Stimulated activated CD4-positive, alpha-beta T cell treated with anti-CD3 and anti-CD28 coated beads, TNF-alpha, amount 100 ng/mL, for 4 hours (primary cell): Measurements from ENCODE around the gene TCF3.

Source experiments
- DNase-seq, 3 experiments: peaks; one replicate each; pipeline ENCODE4 v3.0.0-alpha.2; 2020; ENCODE audit warnings: low read depth in 3 of 3

The TCF3 gene

DNA sequence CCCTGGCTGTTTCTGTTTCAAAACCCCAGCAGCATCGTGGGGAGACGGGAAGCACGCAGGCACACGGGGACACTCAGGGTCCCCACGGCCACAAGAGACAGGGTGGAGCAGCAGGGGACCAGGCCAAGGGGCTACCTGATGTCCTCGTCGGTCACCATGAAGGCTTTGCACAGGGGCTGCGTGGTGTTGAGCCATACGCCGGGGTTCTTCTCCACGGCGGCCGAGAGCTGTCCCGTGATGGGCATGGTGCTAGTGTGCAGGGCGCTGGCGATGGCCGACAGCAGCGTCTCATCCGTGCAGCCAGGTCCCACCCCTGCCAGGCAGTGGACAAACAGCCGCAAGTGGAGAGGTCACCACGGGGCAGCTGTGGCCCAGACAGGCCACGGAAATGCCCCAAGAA, 71.5 kb downstream of the TCF3 start:
- DNase-seq: no peak

DNA sequence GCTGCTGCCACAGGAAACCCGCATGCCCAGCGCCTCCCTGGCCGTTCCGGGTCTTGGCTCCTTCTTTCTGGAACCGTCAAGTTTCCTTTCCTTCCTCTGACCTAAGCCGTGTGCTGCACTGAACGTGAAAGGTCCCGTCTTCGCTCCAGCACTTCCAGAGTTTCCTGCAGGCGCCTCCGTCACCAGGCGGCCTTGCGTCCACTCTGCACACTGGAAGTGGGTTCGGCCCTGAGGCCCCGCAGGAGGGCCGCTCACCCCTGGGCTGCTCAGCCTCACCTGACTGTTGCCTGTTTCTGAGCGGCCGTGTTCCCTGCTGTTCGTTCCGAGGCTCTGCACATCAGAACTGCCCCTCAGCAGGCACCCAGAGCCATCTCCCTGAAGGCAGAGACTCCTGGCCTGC, 72.0 kb downstream of the TCF3 start:
- no peak for DNase-seq

DNA sequence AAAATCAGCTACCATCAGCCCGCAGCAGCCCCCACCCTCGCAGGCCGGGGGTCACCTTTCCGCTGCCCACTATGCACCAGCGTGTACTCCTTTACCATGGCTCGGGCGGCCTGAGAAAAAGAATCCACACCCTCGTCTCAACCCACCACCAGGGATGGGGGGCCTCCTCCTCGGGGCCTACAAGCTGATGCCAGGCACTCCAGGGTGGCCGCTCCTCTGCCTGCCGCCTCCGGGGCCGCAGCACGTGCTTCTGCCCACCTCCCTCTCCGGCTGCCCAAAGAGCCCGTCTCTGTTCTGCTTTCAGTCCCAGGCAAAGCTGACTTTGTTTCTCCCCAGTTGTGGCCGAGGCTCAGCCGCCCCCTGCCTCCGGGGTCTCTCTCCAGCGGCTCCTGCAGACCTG, 73.2 kb downstream of the TCF3 start:
- no peak for DNase-seq

DNA sequence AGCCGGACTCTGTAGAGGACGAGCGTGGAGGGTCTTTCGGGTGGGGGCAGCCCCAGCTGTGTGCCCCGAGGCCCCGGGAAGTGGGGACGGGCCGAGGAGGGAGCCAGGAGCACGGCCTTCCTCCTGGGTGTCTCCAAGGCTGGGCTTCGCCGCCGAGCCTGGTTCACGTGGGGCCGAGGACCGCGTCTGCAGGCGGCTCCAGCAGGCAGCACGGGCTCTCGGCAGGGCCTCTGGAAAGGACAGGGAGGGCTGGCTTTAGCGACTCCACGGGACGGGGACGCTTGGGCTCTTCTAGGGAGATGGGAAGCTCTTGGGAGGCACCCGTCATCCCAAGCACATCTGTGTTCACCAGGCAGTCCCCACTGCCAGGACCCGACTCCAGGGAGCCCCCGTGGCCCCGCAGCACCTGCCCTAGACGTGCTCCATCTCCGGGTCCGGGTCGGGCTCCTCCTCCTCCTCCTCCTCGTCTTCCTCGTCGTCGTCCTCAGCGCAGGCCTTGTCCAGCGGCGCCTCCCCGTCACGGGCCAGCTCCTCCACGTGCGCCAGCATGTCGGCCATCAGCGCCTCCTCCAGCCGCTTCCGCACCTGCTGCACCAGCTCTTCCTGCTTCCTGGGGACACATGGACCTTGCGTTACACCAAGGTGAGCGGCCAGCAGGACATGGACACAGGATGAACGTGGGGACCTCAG, 74.3 kb downstream of the TCF3 start:
- no peak for DNase-seq

DNA sequence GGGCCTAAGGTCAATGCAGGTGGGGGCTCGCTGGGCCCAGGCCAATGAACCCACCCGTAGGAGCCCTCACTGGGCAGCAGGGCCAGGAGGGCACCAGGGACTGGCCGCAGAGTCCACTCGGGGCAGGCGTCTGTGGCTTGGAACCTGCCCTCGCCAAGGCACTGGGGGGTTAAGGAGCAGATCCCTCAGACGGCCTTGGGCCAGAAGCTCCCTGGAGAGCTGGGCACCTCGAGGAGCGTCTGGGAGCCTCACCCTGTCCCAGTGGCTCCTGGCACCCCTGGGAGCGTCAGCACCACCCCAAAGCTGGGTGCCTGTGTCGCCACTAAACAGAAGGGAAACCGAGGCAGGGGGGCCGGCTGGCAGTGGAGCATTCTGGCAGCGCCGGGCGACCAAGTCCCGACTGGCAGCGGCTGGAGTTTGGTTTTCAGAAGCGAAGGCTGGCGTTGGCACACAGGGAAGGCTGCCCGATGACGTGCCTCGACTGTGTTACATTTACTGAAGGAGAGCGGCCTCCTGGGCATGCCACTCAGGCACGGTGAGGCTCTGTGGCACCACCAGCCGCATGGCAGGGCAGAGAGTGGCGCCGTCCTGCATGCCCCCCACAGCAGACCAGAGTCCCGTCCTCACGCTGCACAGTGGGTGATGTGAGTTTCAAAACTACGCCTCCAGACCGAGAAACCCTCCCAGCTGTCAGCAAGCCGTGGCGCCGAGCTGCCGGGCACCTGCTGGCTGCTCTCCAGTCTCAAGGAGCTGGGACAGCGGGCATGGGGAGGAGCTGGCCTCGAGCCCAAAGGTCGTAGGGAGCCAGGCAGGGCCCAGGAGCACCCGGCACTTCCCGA, 75.1 kb downstream of the TCF3 start:
- DNase-seq: no peak

DNA sequence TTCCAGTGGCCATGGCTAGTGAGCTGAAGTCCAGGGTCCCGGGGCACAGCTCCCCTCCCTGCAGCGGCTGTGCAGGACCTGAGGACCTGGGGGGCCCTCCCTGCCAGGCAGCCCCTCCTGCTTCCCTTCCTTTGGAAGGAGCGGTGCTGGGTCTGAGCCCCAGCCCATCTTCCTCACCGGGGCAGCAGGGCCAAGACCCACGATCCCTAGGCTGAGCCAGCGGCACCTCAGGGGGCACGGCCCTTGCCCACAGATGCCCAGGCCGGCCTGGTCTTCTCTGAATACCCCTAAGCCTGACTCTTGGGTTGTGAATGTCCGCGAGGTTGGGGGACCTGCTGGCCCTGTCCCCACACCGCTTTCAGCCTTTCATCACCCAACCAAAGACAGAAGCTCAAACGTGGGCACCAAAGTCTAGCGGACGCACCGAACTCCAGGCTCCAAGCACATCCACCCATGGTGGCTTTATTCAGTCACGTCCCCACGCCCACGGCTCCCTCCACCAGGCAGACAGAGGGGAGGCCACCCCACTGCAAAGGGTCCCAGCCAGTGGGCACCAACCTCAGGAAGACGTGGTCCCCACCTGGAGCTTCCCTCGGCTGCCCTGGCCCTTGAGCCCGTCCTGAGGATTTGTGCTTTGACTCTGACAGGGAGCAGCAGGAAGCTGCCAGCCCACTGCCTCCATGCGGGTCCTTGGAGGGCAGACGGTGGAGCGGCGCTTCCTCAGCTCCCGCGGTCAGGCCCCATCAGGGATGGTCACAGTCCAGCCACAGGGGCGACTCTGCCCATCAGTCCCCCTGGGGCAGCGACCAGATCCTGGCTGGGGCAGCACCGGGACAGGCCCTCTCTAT, 75.9 kb downstream of the TCF3 start:
- no peak for DNase-seq

DNA sequence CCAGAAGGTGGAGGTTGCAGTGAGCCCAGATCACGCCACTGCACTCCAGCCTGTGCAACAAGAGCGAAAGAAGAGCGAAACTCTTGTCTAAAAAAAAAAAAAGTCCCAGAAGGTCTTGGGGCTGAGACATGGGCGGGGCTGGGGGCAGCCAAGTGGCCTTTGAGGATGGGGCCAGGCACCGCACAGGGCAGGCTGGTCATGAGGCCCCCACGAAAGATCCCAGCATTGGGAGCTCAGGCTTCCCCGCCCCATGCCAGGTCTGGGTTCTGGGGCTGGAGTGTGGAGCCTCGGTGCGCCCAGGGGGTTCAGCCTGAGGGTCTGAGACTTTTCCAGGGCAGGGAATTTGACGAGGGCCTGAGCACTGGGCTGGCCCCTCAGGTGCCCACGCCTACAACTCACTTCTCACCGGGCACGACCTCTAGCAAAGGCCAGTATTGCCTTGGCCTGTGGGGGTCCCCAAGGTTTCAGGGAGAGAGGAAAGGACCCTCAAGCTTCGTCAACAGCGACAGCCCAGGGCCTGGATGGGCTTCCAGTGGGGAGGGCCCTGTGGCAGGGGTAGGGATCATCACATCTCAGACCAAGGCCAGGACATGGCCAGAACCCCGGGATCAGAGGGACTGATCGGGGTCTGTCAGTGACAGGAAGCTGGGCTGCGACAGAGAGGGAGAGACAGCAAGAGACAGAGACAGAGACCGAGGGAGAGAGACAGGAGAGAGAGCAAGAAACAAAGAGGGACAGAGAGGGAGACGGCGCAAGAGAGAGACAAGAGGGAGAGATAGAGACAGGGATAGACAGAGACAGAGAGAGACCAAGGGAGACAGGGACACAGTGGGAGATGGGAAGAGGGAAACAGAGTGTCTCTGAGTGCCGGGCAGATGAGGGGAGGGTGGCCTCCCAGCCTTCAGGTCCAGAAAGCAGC, 76.8 kb downstream of the TCF3 start:
- DNase-seq: no peak

DNA sequence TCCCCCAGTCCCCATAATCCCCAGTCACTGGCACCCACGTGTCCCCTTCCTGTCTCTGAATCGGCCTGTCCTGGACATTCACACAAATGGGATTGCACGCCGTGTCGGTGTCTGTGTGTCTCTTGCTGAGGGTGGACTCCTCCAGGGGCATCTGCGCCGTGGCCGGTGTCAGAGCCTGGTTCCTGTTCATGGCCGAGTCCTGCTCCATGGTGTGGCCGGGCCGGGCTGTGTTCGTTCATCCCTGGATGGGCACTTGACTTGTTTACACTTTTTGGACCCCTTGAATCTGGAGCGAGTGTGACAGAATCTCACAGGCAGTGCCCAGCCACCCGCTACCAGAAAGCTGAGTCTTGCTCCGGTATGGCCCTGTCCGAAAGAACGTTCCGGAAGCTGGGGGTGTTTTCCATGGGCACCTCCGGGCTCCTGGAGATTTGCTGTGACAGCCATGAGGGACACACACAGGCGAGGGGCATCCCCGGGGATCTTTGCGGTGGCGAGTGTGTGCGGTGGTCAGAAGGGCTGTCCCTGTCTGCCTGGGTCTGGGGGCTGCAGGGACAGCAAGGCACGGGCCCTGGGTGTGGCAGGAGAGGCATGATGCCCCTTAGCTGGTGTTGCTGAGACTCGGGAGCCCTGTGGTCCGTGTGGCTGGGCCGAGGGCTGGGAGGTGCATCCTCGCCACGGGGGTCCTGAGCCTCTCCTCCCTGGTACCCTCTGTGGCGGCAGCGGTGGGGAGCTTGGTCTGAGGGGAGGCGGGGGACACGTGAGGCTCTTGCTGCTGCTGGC, 77.9 kb downstream of the TCF3 start:
- DNase-seq: no peak

DNA sequence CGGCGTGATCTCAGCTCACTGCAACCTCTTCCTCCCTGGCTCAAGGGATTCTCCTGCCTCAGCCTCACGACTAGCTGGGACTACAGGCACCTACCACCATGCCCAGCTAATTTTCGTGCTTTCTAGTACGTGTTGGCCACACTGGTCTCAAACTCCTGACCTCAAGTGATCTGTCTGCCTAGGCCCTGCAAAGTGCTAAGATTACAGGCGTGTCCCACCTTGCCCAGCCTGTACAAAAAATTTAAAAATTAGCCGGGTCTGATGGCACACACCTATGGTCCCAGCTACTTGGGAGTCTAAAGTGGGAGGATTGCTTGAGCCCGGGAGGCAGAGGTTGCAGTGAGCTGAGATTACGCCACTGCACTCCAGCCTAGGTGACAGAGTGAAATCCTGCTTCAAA, 79.6 kb downstream of the TCF3 start:
- no peak for DNase-seq

DNA sequence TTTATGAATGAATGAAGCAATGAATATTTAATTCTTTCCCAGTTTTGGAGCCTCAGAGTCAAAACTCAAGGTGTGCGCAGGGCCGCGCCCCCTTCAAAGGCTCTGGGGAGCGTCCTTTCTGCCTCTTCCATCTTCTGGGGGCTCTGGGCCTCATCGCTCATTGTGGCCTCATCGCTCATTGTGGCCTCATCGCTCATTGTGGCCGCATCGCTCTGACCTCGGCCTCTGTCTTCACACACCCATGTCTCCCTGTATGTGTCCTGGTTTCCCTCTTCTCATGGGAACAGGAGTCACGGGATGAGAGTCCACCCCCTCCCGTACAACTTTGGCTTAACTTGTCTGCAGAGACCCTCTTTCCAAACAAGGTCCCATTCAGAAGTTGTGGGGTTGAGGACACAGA, 81.1 kb downstream of the TCF3 start:
- DNase-seq: no peak

DNA sequence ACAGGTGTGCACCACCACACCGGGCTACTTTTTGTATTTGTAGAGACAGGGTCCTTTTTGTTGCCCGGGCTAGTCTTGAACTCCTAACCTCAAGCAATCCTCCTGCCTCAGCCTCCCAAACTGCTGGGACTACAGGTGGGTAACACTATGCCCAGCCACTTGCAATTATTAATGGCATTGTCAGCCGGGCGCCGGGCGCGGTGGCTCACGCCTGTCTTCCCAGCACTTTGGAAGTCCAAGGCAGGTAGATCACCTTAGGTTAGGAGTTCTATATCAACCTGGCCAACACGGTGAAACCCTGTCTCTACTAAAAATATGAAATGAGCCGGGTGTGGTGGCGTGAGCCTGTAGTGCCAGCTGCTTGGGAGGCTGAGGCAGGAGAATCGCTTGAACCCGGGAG, 81.6 kb downstream of the TCF3 start:
- DNase-seq: no peak

DNA sequence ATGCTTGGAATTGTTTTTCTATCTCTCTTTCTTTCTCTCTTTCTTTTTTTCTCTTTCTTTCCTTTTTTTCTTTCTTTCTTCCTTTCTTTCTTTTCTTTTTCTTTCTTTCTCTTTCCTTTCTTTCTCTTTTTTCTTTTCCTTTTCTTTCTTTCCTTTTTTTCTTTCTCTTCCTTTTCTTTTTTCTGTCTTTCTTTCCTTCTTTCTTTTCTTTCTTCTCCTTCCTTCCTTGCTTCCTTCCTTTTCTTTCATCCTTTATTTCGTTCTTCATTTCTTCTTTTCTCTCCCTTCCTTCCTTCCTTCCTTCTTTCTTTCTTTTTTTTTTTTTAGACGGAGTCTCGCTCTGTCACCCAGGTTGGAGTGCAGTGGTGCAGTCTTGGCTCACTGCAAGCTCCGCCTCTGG, 82.4 kb downstream of the TCF3 start:
- no peak for DNase-seq

DNA sequence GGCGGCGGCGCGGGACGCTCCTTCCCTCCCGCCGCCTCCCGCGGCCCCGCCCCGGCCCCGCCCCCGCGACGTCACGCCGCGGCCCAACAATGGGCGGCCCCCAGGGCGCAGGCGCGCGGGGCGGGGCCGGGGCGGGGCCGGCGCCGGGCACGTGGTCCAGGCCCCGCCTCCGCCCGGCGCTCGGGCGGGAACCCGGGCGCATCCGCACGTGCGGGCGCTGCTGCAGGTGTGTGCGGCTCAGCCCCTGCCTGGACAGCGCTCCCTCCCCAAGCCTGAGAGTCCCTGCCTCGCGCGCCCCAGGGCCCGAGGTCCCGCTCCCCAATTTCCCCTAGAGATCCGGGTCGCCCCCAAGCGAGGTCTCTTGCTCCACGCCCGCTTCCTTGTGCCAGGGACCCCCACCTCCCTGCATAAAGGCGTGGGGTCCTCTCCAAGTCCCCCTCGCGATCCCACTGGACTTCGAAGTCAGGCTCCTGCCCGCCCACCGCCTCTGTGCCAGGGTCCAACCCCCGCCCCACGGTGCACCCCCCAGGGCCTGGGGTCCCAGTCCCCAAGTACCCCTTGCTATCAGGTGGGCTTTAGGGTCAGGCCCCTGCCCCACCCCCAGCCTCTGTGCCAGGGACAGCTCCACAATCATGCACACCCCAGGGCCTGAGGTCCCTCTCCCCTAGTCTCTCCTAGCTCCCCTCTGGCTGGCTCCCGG, 83.9 kb downstream of the TCF3 start, which contains the start of gene MEX3D:
Gene MEX3D (minus strand): TSS at position 6 of the 700 bp plus-strand sequence. CDS start 267 bp downstream, outside the sequence.
- peak; percentile 68 to 79 (median 74) for DNase-seq

DNA sequence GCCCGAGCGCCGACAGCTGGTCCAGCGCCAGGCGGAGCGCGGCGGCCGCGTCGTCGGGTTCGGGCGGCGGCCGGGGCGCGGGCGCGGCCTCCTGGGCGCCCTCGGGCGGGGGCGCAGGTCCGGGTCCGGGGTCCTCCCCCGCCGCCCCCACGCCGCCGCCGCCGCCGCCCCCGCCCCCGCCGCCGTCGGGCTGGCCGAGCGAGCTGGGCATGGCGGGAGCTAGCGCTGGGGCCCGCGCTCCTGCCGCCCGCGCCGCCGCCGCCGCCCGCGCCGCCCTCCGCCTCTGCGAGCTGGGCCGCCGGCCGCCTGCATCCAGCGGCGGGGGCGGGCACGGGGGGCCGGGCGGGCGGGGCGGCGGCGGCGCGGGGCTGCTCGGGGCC, 84.6 kb downstream of the TCF3 start:
- DNase-seq: no peak

DNA sequence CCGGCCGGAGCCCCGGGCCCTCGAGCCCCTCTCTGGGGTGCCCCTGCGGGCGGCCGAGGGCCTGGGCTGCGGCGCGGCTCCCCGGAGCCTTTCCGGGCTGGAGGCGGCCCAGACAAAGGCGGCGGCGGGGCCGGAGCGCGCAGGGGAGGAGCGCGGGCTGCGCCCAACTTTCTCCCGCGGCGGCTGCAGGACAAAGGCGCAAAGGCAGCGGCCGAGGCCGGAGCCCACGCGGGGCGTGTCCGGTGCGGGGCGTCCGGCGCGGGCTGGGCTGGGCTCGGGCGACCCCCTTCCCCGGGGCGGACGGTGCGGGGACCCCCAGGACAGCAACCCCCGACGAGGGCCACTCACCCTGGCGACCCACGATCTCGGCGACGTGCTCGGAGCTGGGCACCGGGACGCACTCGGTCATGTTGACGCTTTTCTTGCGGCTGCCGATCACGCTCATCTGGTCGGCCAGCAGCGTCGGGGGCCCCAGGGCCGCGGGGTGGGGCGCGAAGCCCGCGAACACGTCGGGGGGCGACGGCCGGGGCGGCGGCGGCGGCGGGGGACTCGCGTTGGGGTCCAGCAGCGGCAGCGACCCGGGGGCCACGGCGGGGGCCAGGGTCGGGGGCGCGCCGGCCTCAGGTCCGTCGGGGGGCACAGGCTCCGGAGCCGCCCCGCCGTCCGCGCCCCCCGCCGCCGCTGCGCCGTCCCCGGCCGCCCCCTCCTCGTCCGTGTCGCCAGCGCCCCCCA, 85.1 kb downstream of the TCF3 start:
- DNase-seq: no peak

DNA sequence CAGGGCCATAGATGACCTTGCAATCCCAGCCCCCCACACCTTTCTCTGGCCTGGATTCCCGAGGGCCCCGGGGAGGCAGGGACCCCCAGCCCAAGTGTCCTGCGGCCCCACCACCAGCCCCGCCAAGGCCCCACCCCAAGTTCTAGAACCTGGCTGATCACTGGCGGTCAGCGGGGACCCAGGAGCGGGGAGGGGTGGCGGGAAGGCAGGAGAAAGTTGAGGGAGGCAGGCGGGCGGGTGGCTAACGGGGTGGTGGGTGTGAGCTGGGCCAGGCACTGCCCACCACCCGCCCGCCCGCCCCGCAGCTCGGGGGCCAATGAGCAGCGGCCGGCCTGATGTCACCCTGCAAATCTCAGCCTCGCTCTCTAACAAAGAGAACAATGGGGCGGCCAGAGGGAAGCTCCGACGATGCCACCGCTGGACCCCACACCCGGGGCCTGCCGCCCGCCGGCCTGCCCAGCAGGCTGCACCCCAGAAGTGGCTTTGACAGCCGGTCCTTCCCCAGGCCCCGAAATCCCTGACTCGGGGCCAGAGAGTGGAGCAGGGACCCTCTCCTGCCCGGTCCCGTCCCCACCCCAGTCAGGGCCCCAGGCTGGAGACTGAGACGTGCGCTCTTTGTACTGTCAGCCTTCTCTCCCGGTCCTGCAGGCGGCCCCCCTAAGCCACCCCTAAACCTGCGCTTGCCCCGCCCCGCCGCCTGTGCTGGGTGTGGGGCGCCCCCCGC, 85.9 kb downstream of the TCF3 start:
- no peak for DNase-seq

DNA sequence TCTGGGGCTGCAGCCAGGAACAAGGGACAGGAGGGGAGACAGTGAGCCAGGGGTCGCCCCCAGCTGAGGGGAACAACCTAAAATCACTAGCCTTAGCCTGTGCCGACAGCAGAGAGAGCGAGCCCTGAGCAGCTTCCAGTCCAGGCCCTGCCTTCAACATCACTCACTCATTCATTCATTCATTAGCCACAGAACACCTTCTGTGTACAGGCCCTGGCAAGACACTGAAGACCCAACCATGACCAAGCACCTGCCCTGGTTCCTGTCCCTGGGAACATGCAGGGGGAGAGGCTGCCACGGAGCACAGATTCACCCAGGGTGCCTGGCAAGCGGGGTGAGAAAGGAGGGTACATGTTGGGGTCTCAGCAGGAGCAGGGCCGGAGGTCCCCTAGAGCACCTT, 89.2 kb downstream of the TCF3 start:
- no peak for DNase-seq

DNA sequence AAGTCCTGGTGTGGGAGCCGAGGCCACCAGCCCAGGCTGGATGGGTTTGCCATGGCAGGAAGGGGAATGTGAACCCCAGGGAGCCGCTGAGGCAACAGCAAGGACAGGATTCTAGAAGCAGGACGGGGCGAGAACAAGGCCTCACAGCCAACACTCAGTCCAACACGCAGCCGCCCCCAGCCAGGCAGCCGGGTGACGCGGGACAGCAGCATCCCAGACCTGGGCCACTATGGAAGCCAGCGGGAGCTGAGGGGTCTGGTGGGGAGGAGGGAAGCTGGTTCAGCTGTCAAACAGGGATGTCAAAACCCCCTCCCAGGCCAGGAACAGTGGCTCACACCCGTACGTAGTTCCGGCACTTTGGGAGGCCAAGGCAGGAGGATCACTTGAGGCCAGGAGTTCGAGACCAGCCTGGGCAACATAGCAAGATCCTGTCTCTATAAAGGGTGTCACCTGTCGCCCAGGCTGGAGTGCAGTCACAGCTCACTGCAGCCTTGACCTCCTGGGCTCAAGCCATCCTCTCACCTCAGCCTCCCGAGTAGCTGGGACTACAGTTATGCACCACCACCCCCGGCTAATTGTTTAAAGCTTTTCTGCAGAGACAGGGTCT, 91.1 kb downstream of the TCF3 start:
- no peak for DNase-seq
